ENCODE measurements around the gene FSTL4.

The FSTL4 gene

DNA sequence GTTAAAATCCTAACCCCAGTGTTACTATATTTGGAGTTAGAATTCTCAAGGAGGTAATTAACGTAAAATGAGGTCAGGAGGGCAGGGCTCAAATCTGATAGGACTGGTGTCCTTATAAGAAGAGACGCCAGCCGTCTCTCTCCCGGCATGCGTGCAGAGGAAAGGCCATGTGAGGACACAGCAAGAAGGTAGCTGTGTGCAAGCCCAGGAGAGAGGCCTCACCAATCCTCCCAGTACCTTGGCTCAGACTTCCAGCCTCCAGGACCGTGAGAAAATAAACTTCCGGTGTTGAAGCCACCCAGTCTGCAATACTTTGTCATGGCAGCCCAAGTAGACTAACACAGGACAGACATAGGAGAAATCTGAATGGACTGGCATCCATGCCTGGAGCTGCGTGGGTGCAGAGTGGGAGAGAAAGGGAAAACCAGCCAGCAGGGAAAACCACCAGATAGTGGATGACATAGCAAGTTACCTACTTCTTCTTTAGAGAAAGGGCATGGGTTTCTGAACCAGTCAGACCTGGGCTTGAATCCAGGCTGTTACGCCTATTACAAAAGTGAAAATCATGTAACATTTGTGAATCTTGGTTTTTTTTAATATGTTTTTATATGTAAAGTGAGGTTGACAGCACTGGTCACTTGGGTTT, 89.2 kb downstream of the FSTL4 start:
- H3K9me3 ChIP-seq (ENCODE audit: control insufficient read depth, low read length): no peaks in the 10 kb centered on the region
- peaks cover 7% of the 10 kb centered on the region for H3K27me3 ChIP-seq (ENCODE audit: control insufficient read depth, insufficient read depth, low read length)
- H3K9ac ChIP-seq (ENCODE audit: low read length): no peak overlapping the region
- no peak overlapping the region for H3K4me3 ChIP-seq (ENCODE audit: low read length)
- no peaks in the 10 kb centered on the region for H3K36me3 ChIP-seq (ENCODE audit: control insufficient read depth, insufficient read depth, low read length)
- no peaks in the 10 kb centered on the region for H3K4me1 ChIP-seq (ENCODE audit: control insufficient read depth, insufficient read depth, low read length)

DNA sequence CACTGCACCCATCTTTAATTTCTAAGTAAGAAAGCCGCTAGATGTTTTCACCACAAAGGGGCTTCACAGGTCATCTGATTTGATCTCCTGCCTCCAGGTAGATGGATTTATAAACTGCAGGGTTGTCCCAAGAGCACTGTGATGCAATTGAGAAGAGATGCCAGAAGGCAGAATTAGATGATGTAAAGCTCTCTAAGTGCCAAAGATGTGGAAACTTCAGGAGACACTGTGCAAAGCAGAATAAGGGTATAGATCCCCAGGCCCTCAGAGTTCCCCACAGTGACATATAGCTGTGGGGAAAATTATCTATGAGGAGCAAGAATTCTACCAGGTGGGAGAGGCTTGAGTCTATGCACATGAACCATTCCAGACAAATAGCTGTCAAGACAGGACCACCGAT, 90.5 kb downstream of the FSTL4 start:
- Histone ChIP-seq H3K9me3 (ENCODE audit: control insufficient read depth, low read length) (no peaks in the 10 kb centered on the region), H3K4me1 (ENCODE audit: control insufficient read depth, insufficient read depth, low read length) (no peaks in the 10 kb centered on the region), H3K4me3 (ENCODE audit: low read length) (no peak overlapping the region), H3K27me3 (ENCODE audit: control insufficient read depth, insufficient read depth, low read length) (peaks cover 7% of the 10 kb centered on the region), H3K36me3 (ENCODE audit: control insufficient read depth, insufficient read depth, low read length) (no peaks in the 10 kb centered on the region), H3K9ac (ENCODE audit: low read length) (no peak overlapping the region)

GRCh38 chr5:133520991-133521706, 91.2 kb downstream of the FSTL4 start:
- Histone ChIP-seq H3K36me3 (ENCODE audit: control insufficient read depth, insufficient read depth, low read length) (no peaks in the 10 kb centered on the region), H3K4me3 (ENCODE audit: low read length) (no peak overlapping the region), H3K27me3 (ENCODE audit: control insufficient read depth, insufficient read depth, low read length) (peaks cover 7% of the 10 kb centered on the region), H3K9me3 (ENCODE audit: control insufficient read depth, low read length) (no peaks in the 10 kb centered on the region), H3K4me1 (ENCODE audit: control insufficient read depth, insufficient read depth, low read length) (no peaks in the 10 kb centered on the region), H3K9ac (ENCODE audit: low read length) (no peak overlapping the region)

DNA sequence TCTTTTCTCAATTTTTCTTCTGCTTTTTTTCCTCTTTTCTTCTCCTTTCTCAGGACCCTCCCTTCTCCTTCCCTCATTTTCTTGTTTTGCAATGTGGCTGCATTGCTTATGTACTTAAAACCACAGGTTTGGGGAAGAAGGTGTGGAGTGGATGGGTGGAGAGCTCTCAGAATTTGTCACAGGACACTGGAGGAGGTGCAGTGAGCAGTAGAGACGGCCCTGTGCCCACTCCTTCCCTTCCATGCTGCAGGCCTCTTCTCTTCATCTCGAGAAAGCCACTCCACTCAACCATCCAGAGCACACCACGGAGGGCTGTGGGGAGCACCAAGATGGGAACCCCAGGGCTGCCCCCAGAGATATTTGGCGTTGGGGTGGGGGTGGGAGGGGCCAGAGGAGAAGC, 92.3 kb downstream of the FSTL4 start:
- Histone ChIP-seq H3K9ac (ENCODE audit: low read length) (no peak overlapping the region), H3K4me1 (ENCODE audit: control insufficient read depth, insufficient read depth, low read length) (no peaks in the 10 kb centered on the region), H3K4me3 (ENCODE audit: low read length) (no peak overlapping the region), H3K9me3 (ENCODE audit: control insufficient read depth, low read length) (no peaks in the 10 kb centered on the region), H3K36me3 (ENCODE audit: control insufficient read depth, insufficient read depth, low read length) (no peaks in the 10 kb centered on the region), H3K27me3 (ENCODE audit: control insufficient read depth, insufficient read depth, low read length) (peaks cover 7% of the 10 kb centered on the region)

DNA sequence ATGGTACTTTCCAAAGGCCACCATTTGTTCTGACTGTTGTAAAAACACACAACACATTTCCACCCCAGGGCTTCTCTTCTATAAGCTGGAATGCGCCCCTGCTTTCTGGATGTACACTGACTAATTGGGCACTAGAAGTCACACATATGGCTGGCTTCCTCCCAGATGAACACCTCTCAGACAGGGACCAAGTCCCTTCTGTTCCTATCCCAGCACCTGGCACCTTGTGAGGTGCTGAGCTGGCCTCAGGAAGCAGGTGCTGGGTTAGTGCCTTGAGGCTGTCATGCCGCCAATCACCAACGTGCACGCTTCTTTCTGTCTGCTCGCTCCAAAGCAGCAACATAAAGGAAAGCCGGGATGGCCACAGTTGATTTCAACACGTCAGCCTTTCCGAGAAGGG, 93.2 kb downstream of the FSTL4 start:
- no peaks in the 10 kb centered on the region for H3K4me1 ChIP-seq (ENCODE audit: control insufficient read depth, insufficient read depth, low read length)
- H3K9ac ChIP-seq (ENCODE audit: low read length): no peak overlapping the region
- H3K36me3 ChIP-seq (ENCODE audit: control insufficient read depth, insufficient read depth, low read length): no peaks in the 10 kb centered on the region

DNA sequence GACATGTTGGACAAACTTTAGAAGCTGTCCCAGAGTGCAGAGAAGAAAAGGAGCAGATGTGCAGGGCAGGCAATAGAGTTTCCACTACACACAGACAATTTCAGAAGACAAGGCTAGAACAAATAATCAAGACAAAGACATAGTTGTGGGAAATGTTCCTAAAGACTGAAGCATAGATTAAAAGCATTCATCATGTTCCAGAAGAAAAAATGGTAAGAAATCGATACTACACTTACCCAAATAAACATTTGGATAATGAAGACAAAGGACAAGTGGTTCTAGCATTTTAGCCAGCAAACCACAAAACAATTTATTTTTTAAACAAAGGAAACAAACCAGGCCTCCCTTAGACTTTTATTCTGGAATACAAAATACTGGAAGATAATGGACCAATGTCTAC, 97.9 kb downstream of the FSTL4 start:
- Histone ChIP-seq H3K4me1 (ENCODE audit: control insufficient read depth, insufficient read depth, low read length) (no peaks in the 10 kb centered on the region), H3K9ac (ENCODE audit: low read length) (no peak overlapping the region), H3K4me3 (ENCODE audit: low read length) (no peak overlapping the region), H3K9me3 (ENCODE audit: control insufficient read depth, low read length) (no peaks in the 10 kb centered on the region), H3K36me3 (ENCODE audit: control insufficient read depth, insufficient read depth, low read length) (no peaks in the 10 kb centered on the region), H3K27me3 (ENCODE audit: control insufficient read depth, insufficient read depth, low read length) (no peaks in the 10 kb centered on the region)

More for the DNA sequence above, 93.2 kb downstream of the FSTL4 start:
- Histone ChIP-seq H3K9me3 (ENCODE audit: control insufficient read depth, low read length) (no peaks in the 10 kb centered on the region), H3K4me3 (ENCODE audit: low read length) (no peak overlapping the region), H3K27me3 (ENCODE audit: control insufficient read depth, insufficient read depth, low read length) (peaks cover 7% of the 10 kb centered on the region)

DNA sequence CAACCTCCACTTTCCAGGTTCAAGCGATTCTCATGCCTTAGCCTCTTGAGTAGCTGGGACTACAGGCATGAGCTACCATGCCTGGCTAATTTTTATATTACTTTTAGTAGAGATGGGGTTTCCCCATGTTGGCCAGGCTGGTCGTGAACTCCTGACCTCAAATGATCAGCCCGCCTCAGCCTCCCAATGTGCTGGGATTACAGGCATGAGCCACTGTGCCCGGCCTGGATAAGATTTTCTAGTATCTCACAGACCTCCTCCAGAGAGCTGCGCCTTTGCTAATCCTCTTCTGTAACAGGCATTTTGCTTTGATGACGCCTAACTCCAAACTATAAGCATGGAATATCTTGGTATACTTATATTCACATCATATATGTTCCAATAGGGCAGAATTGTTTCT, 99.4 kb downstream of the FSTL4 start:
- Histone ChIP-seq H3K4me1 (ENCODE audit: control insufficient read depth, insufficient read depth, low read length) (no peaks in the 10 kb centered on the region), H3K27me3 (ENCODE audit: control insufficient read depth, insufficient read depth, low read length) (no peaks in the 10 kb centered on the region), H3K9ac (ENCODE audit: low read length) (no peak overlapping the region), H3K4me3 (ENCODE audit: low read length) (no peak overlapping the region), H3K36me3 (ENCODE audit: control insufficient read depth, insufficient read depth, low read length) (no peaks in the 10 kb centered on the region), H3K9me3 (ENCODE audit: control insufficient read depth, low read length) (no peaks in the 10 kb centered on the region)

DNA sequence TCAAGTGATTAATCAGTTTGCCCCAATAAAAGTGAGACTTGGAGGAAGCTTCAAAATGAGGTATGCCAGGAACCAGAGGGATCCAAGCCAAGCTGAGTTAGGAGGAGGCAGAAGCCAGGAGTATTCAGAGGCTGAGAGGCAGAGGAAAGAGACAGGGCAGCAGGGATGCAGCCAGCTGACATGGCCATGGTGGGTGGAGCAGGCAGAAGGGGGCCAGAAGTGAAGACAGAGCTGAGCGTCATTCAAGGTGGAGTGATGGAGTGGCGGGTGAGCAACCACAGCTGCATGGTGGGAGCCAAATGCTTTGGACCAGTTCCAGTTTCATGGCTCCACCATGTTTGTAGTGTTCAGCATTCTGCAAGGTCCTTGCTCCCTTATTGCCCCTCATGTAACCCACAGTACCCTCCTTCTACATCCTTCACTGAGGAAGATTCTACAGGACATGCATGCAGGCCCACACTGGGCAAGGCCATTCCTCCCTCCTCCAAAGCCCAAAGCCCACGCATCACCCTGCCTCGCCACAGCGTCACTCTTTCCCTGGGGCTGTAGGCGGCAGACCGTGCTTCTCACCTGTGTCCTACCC, 100.6 kb downstream of the FSTL4 start:
- Histone ChIP-seq H3K9ac (ENCODE audit: low read length) (no peak overlapping the region), H3K36me3 (ENCODE audit: control insufficient read depth, insufficient read depth, low read length) (no peaks in the 10 kb centered on the region), H3K4me3 (ENCODE audit: low read length) (no peak overlapping the region), H3K9me3 (ENCODE audit: control insufficient read depth, low read length) (no peaks in the 10 kb centered on the region), H3K27me3 (ENCODE audit: control insufficient read depth, insufficient read depth, low read length) (no peaks in the 10 kb centered on the region), H3K4me1 (ENCODE audit: control insufficient read depth, insufficient read depth, low read length) (no peaks in the 10 kb centered on the region)

DNA sequence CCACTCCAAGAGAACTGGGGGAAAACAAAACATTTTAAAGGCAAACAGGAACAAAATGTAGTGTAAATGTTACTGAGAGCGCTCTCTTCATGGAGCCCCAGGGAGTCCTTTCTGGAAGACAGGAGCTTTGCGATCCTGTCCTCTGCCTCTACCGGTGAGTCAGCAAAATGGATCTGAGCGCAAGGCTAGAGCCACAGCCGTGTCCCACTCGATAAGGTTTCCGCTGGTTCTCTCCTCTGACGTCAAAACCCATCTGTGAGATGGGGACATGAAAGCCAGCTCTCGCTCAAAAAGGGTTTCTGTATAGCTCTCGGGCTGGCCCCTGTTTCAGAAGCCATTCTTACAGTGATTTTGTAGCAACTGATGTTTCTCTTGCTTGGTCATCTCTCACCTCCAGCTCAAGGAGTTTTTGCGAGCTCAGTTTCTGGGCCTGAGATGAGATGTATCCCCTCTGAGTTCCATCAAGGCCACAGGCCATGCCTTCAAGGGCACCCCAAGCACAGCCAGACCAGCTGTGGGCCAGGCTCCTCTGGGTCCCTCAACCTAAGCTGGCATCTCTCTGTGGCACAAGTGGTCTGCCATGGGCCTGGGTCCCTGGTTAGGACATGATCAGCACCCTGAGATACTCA, 101.6 kb downstream of the FSTL4 start:
- no peaks in the 10 kb centered on the region for H3K27me3 ChIP-seq (ENCODE audit: control insufficient read depth, insufficient read depth, low read length)
- no peaks in the 10 kb centered on the region for H3K4me1 ChIP-seq (ENCODE audit: control insufficient read depth, insufficient read depth, low read length)
- no peak overlapping the region for H3K9ac ChIP-seq (ENCODE audit: low read length)
- H3K36me3 ChIP-seq (ENCODE audit: control insufficient read depth, insufficient read depth, low read length): no peaks in the 10 kb centered on the region
- no peaks in the 10 kb centered on the region for H3K9me3 ChIP-seq (ENCODE audit: control insufficient read depth, low read length)
- no peak overlapping the region for H3K4me3 ChIP-seq (ENCODE audit: low read length)

GRCh38 chr5:133509742-133510079, 102.6 kb downstream of the FSTL4 start:
- H3K9me3 ChIP-seq (ENCODE audit: control insufficient read depth, low read length): no peaks in the 10 kb centered on the region

GRCh38 chr5:133508845-133509741, 103.2 kb downstream of the FSTL4 start:
- Histone ChIP-seq H3K4me1 (ENCODE audit: control insufficient read depth, insufficient read depth, low read length) (no peaks in the 10 kb centered on the region), H3K4me3 (ENCODE audit: low read length) (no peak overlapping the region), H3K36me3 (ENCODE audit: control insufficient read depth, insufficient read depth, low read length) (no peaks in the 10 kb centered on the region), H3K27me3 (ENCODE audit: control insufficient read depth, insufficient read depth, low read length) (no peaks in the 10 kb centered on the region), H3K9ac (ENCODE audit: low read length) (no peak overlapping the region), H3K9me3 (ENCODE audit: control insufficient read depth, low read length) (no peaks in the 10 kb centered on the region)

More at GRCh38 chr5:133509742-133510079, 102.6 kb downstream of the FSTL4 start:
- Histone ChIP-seq H3K4me3 (ENCODE audit: low read length) (no peak overlapping the region), H3K36me3 (ENCODE audit: control insufficient read depth, insufficient read depth, low read length) (no peaks in the 10 kb centered on the region), H3K27me3 (ENCODE audit: control insufficient read depth, insufficient read depth, low read length) (no peaks in the 10 kb centered on the region), H3K9ac (ENCODE audit: low read length) (no peak overlapping the region), H3K4me1 (ENCODE audit: control insufficient read depth, insufficient read depth, low read length) (no peaks in the 10 kb centered on the region)

All from mucosa of stomach (tissue), 1 donor.